HG03342 (cell line): Measurements from ENCODE around the gene UFC1.

ENCODE experiments used
- ATAC-seq: cut with Tn5 transposase; IDR thresholded peaks from one replicate; pipeline ENCODE4 v1.9.1; 2021; ENCODE audit warnings: mild to moderate bottlenecking, moderate library complexity; ENCODE audit not compliant: unreplicated experiment

UFC1 gene

DNA sequence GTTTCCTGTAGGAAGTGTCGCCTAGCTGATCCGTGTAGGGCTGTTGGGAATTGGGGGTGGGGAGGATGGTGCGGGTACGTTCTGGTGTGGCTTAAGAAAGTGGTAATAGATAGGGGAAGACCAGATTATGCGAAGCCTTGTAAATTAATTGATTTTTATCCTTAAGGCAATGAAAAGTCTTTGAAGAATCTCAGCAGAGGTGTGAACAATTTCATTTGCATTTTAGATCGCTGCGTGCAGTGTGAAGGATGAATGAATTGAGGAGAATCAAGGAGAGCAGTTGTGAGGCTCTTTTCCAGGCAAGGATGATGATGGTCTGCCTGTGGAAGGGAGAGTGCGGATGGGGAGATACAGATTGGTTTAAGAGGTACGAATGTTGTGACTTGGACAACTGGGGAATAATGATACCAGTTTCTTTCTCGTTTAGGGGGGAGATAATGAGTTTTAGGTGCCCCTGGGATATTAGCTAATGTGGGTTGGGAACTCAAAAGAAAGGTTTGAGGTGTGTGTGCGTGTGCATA, 20.5 kb upstream of the UFC1 start:
- no peak for ATAC-seq

DNA sequence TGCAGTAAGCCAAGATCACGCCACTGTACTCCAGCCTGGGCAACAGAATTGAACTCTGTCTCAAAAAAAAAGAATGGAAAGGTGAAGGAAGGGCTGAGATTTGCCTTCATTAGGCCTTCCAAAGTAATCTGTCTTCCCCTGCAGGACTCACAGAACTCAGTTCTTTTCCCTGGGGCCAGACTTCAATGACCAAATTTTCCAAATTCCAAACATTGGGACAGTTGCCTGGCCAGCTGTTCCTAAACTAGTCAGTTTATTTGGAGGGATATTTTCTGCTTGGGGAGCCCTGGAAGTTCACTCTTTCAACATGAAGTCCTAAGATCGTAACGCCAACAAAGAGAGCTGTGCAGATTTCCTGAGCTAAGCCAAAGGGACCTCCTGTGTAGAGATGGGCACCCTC, 15.9 kb upstream of the UFC1 start:
- no peak for ATAC-seq

DNA sequence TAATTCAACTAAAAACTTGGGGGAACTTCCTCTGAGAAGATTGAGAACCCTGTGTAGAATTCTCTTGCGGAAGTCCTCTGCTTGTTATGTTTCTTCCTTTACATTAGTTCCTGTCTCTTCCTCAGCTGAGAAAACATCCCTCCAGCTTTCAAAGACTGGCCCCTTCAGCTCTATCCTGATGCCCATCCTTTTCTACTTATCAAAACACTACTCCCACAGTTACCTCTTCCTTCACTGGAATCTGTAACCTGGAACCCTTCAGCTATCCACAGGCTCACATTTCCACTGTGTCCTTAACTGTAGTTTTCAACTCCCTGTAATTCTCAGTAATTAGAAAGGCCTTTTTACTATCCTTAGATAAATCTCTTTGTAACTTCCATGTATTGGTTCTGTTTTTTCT, 15.3 kb upstream of the UFC1 start:
- no peak for ATAC-seq

DNA sequence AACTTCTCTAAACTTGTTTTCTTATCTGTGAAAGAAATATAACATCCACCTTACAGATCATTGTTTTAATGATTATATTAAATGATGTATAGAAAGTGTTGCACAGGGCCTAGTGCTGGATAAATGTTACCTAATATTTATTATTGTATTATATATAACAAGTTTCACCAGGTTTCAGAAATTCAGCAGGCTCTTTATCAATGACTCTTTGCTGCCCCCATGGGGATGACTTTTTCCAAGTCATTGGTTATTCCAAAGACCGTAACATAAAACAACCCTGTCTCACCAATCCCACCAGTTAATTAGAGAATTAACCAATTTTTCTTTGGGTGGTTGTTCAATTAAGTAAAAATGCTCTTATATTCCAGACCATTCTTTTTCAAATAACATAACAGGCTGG, 14.0 kb upstream of the UFC1 start:
- no peak for ATAC-seq

DNA sequence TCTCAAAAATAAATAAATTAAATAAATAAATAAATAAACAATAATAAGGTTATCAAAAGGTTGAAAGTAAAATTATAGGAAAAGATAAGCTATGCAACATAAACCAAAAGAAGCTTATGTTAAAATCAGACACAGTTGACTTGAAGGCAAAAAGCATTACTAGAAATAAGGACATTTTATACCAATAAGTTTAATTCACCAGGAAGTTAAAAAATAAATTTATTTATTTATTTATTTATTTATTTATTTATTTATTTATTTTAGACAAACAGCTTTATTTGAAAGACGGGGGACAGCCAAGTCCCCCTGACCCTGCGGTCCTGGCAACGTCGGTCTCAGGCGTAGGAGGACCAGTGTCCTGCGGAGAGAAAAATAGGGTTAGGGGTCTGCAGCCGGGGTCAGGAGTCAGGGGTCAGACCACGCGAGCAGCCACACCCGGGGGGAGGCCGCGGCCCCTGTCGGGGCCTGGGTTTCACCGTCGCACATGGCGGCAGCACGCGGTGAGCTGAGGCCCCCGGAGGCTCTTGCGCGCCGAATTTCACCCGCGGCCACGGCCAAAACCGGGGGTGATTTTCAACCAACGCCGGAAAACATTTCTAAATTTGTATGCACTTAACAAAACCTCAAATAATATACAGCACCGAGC, 12.9 kb upstream of the UFC1 start:
- no peak for ATAC-seq

DNA sequence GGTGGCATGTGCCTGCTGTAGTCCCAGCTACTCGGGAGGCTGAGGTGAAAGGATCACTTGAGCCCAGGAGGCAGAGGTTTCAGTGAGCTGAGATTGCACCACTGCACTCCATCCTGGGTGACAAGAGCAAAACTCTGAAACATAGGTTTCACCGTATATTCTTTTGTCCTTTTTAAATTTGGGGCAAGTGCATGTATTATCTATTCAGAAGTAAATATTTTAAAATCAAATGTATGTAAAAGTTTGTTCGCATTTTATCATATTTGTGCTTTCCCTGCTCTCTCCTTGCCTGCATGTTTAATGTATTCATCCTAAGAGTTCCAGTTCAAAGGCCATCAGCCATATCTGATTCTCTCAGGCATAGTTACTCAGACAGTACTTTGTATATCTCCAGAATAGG, 7.9 kb upstream of the UFC1 start:
- no peak for ATAC-seq

DNA sequence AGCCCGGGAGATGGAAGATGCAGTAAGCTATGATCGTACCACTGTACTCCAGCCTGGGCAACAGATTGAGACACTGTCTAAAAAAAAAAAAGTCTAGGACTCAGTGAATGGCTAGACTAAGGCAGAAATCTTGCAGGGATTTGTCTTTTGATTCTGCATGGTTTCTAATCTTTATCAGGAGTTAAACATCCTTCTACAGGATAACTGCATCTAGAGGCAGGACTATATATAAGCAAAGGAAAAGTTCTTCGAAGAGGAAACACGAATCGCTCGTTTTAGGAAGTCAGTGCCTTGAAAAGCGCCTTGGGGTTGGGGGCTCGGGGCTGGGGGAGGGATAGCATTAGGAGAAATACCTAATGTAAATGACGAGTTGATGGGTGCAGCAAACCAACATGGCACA, 602 bp upstream of the UFC1 start:
- peak; percentile 5 for ATAC-seq

DNA sequence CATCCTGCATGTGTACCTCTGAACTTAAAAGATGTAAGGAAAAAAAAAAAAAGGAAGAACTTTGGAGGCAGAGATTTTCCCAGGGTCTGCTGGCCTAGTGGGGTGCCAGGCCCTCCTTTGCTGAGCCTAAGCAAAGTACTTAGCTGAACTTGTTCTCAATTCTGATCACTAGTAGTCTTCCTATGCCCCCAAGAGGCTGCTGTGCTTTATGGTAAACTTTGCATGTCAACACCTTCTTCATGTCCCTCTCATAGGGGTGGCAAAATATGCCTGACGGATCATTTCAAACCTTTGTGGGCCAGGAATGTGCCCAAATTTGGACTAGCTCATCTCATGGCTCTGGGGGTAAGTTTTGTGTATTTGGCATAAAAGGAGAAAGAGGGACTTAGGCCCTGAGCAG, 4.1 kb downstream of the UFC1 start:
- ATAC-seq = no peak

DNA sequence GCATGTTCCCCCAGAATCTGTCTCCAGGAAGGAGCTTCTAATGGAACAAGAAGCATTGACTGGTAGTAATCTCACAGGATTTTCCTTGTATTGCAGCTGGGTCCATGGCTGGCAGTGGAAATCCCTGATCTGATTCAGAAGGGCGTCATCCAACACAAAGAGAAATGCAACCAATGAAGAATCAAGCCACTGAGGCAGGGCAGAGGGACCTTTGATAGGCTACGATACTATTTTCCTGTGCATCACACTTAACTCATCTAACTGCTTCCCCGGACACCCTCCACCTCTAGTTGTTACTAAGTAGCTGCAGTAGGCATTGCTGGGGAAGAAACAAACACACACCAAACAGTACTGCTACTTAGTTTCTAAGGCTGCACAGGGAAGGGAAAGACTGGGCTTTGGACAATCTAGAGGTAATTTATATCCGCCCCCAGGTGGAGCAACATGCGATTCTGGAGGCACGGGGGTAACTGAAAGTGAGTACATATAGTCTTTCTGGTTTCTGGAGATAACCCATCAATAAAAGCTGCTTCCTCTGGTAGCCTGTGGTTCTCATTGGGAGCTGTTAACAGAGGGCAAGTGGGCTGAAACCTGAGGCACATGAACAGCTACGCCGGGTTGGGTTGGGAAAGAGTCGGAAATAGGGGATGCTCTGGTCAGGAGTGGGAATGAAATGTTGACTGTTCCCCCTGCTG, 4.7 kb downstream of the UFC1 start:
- no peak for ATAC-seq

DNA sequence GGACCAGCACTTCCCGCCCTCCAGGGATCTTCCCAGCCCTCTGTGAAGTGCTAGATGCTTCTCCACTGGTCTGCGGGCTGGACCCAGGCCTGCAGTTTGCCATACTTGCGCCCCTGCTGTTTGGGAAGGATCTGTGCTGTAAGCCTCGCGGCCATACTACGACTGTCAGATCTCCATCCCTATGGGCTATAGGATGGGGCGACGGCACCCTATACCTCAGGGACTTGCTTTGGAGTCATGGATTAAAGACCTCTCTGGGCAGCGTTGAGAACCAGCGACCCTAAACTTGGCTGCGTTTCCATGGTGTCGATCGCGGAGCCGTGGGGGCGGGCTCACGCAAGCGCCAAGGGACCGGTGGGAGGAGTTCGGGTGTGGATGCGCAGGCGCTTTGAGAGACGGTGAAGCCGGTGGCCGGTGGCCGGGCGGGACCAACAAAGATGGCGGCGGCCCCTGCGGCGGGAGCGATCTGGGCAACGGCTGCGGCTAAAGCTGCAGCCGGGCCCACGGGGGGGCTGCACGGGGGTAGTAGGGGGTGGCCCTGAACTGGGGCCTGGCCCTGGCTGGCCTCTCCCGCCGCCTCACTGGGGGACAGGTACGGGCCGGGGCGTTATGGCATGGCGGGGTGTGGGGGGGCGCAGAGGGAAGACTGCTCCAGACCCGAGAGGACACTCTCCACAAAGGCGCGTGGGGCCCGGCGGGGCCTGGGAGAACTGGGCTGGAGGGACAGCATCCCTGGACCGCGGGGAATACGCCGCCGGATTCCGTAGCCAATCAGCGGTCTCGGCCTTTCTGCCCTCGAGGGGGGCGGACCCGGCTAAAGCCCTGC, 5.5 kb downstream of the UFC1 start, which contains the start of gene USP21:
Gene USP21 (plus strand): TSS at position 414 of the 826 bp plus-strand sequence. CDS start 1,141 bp downstream, outside the sequence.
- ATAC-seq = peak; percentile 75

DNA sequence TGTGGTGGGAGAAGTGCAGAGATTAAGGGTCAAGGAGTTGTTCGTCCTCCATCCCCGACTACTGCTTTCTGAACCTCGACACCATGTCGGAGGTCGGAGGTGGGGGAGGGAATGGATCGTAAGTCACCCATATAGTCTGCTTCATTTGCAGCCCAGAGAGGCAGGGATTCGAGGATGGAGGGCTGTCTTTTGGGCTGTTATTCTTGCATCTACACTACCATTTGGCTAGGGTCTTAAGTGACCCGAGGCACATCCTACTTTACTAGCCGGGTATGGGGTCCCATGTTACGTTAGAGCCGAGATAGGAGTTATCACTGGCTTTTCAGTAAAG, 6.1 kb downstream of the UFC1 start:
- no peak for ATAC-seq

DNA sequence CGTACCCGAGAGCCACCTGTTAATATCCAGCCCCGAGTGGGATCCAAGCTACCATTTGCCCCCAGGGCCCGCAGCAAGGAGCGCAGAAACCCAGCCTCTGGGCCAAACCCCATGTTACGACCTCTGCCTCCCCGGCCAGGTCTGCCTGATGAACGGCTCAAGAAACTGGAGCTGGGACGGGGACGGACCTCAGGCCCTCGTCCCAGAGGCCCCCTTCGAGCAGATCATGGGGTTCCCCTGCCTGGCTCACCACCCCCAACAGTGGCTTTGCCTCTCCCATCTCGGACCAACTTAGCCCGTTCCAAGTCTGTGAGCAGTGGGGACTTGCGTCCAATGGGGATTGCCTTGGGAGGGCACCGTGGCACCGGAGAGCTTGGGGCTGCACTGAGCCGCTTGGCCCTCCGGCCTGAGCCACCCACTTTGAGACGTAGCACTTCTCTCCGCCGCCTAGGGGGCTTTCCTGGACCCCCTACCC, 6.9 kb downstream of the UFC1 start:
- no peak for ATAC-seq

DNA sequence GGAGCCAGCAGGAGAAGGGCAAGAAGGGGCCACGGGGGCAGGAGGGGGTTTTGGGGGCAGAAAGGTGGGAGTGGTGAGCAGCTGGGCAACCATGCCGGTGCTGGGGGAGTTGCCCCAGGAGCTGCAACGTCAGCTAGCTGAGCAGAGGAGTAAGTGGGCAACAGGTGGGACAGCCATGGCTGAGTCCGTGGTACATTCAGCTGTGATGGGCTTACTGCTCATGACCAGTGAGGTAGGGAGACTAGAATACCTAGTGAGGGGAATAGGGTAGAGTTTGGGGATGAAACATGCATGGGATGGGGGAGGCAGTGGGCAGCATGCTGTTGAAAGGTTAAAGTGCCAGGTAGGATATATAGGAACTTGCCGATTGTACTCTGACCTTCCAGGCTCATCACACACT, 7.9 kb downstream of the UFC1 start:
- no peak for ATAC-seq

DNA sequence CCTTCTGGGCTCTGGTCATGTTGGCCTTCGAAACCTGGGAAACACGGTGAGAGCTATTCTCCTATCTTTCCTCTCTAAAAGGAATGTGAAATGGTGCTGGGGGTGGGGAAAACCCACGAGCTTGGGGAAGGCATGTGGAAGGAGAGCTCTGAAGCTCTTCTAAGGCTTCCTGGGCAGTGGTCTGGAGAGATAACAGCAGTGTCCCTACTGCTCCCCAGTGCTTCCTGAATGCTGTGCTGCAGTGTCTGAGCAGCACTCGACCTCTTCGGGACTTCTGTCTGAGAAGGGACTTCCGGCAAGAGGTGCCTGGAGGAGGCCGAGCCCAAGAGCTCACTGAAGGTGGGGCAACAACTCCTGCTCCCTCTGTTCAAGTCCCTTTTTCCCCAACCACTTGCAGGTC, 8.3 kb downstream of the UFC1 start:
- ATAC-seq = no peak

DNA sequence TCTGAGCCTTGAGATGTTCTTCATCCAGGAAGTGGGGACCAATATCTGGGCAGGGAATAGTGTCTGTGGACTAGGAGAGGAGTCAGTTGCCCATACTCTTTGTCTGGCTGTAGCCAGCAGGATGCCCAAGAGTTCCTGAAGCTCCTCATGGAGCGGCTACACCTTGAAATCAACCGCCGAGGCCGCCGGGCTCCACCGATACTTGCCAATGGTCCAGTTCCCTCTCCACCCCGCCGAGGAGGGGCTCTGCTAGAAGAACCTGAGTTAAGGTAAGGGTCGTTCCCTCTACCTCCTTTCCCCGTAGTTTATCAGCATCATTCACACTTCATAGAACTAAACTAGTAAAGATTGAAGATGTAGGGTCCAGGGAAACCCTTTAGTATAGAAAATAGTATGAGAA, 9.0 kb downstream of the UFC1 start:
- ATAC-seq = no peak

DNA sequence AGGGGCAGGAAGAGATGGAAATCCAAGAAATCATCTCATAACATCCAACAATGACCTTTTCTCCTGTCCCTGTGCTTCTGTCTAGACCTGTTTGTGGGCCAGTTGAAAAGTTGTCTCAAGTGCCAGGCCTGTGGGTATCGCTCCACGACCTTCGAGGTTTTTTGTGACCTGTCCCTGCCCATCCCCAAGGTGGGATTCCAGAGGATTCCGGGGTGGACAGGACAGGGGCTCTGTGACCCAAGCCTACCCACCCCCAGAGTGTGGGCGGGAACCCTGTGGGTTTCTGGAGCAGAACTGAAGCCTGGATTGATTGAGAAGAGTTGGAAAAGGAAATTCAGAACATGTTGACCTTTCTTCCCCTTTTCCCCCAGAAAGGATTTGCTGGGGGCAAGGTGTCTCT, 10.0 kb downstream of the UFC1 start:
- no peak for ATAC-seq

DNA sequence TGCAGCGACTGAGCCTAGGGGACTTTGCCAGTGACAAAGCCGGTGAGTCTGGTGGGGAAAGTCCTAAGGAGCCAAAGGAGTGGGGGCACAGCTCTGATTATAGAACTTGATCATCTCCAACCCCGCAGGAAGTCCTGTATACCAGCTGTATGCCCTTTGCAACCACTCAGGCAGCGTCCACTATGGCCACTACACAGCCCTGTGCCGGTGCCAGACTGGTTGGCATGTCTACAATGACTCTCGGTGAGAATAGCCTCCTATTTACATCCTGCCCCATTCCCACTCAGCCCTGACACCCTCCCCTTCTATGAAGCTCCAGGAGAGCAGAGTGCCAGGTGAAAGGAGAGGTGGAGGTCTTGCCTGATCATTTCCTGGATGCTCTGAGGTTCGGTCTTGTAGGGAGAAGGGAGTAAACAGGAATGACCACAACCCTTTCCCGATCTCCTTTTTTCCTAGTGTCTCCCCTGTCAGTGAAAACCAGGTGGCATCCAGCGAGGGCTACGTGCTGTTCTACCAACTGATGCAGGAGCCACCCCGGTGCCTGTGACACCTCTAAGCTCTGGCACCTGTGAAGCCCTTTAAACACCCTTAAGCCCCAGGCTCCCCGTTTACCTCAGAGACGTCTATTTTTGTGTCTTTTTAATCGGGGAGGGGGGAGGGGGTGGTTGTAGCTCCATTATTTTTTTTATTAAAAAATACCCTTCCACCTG, 11.3 kb downstream of the UFC1 start:
- no peak for ATAC-seq

DNA sequence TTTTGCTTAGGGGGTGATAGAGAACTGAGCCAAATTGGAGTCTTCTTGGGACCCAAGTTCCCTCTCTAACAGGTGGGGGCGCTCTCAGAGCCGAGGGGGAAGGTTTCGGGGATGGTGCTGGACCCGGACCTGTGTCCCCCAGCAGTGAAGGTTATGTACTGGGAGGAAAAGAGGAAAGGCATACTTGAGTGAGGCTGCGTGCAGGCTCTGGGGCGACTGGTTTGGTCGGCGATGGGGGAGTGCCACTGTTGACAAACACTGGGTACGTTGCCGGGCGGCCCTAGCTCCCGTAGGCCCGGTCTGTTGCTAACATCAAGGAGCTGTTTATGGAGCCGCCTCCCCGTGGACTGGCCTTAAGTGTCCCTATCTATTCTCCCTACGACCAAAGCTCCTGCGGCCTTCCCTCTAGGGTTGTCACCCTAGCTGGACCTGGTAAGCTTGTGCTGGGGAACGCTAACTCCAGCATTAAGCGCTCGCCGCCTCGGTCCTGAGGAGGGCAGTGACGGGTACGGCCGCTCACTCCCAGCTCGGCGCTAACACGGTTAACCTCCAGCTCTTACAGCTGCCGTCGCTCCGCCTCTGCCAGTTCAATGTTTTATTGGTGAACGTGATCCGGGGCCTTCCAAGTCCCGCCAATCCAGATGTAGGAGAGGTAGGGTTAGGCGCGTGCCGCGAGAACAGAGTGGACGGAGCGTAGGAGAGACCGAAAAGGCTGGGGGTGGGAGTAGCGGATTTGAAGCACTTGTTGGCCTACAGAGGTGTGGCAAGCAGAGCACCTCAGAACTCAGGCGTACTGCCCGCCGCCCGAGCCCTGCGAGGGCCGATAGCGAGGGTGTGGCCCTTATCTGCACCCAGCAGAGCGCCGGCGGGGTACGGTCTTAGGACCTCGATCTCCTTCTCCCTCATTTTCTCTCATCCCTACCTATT, 12.2 kb downstream of the UFC1 start, which contains the start of gene PPOX:
Gene PPOX (plus strand): TSS at position 685 of the 927 bp plus-strand sequence. CDS start 422 bp downstream, outside the sequence.
- peak; percentile 91 for ATAC-seq

DNA sequence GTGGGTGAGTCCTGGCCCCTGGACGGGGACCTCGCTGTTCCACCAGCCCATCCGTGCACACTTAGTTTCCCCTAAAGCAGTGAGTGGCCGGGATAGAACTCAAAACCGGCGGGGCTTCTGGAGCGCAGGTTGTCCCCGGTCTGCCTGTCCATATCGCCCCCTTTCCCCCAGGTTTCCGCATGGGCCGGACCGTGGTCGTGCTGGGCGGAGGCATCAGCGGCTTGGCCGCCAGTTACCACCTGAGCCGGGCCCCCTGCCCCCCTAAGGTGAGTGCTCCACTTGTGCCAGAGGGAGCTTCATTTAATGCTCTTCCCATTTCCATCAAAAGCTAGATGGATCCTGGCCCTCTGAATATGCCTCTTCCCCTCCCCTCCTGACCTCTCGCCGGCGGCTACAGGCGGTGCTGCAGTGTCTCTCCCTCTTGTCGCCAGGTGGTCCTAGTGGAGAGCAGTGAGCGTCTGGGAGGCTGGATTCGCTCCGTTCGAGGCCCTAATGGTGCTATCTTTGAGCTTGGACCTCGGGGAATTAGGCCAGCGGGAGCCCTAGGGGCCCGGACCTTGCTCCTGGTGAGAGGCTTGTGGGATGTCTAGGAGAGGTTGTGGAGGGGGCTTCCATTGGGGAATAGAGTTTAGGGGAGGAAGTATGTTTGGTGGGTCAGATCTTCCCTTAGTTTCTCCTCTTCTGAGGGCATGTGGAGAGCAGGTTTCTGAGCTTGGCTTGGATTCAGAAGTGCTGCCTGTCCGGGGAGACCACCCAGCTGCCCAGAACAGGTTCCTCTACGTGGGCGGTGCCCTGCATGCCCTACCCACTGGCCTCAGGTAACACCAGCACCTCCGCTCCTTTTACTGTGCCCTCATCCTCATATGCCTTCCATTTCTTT, 13.1 kb downstream of the UFC1 start:
- ATAC-seq = no peak
